BJ (cell line): ENCODE data around the gene FLII. TPM values are rescaled to one million over a fixed set of nuclear protein-coding genes. Genes with fewer than 3 reads are reported as not detected.

Source experiments
- CTCF ChIA-PET: fragments of 350-600 bp; formaldehyde crosslinking; extraction: SDS; loops from one replicate; lab custom pipeline; 2021; ENCODE audit warnings: antibody characterized with exemption, inconsistent platforms; lab: Yijun Ruan, JAX
- POLR2A ChIA-PET: fragments of 300-600 bp; sonication (Branson Sonifier 250); formaldehyde crosslinking; extraction: SDS; loops from one replicate; lab custom pipeline; 2021; ENCODE audit warnings: antibody characterized with exemption; lab: Charles Lee
- DNase-seq: peaks from one replicate; pipeline ENCODE4 v3.0.0-alpha.2; 2011; ENCODE audit warnings: low read depth
- H3K27me3 ChIP-seq: 2 replicates; pipeline ENCODE4 v1.6.0; 2011; ENCODE audit warnings: low read length; ENCODE audit not compliant: control insufficient read depth, insufficient read depth
- H3K36me3 ChIP-seq: 2 replicates; pipeline ENCODE4 v1.5.1; 2011; ENCODE audit warnings: low read length; ENCODE audit not compliant: control insufficient read depth, insufficient read depth
- H3K4me3 ChIP-seq: 2 replicates; pipeline ENCODE4 v1.5.1; 2011; ENCODE audit warnings: low read depth, mild to moderate bottlenecking, control low read depth, low read length
- CTCF ChIP-seq: IDR thresholded peaks from 2 replicates; pipeline ENCODE4 v1.5.1; 2011; ENCODE audit warnings: low read depth, mild to moderate bottlenecking, control low read depth, inconsistent platforms, low read length, moderate library complexity; ENCODE audit not compliant: insufficient read depth
- polyA plus RNA-seq: library from polyadenylated mRNA; depleted of rRNA; stranded (reverse); fragments of >200 nt; gene quantifications from 2 replicates; pipeline ENCODE4 v1.2.3, GENCODE V29; 2011

The FLII gene
- polyA plus RNA-seq, 1 experiment, result 425 TPM

GRCh38 chr17:18230288-18231141 lies 28.0 kb downstream of the FLII start:
- Histone ChIP-seq H3K36me3 (peaks cover 13% of the 10 kb centered on the region), H3K27me3 (no peaks in the 10 kb centered on the region), H3K4me3 (no peak overlapping the region)
- CTCF ChIA-PET, result interaction anchor here (1.3 to 4.3 kb wide), 4 partner anchors 13 to 116 kb away, joined by 3 to 20 read pairs (median 5); no protein-coding TSS in a partner anchor
- TF ChIP-seq CTCF, result no peak
- DNase-seq, result no peak
- POLR2A ChIA-PET, result no interaction called here

- CTCF ChIA-PET, result interaction anchor here (1.3 to 1.9 kb wide), 3 partner anchors 12 to 117 kb away, joined by 3 to 6 read pairs (median 4); no protein-coding TSS in a partner anchor
Measured at GRCh38 chr17:18229771-18230170, 28.8 kb downstream of the FLII start.

GRCh38 chr17:18229254-18229653 lies 29.3 kb downstream of the FLII start:
- Histone ChIP-seq H3K4me3 (no peak overlapping the region), H3K36me3 (peaks cover 6% of the 10 kb centered on the region), H3K27me3 (no peaks in the 10 kb centered on the region)
- DNase-seq, result no peak
- ChIA-PET POLR2A (no interaction called here), CTCF (interaction anchor here (1.3 to 1.9 kb wide), 3 partner anchors 11 to 117 kb away, joined by 3 to 6 read pairs (median 4); no protein-coding TSS in a partner anchor)
- no peak for TF ChIP-seq CTCF

More at GRCh38 chr17:18229771-18230170, 28.8 kb downstream of the FLII start:
- TF ChIP-seq CTCF, result no peak
- Histone ChIP-seq H3K27me3 (no peaks in the 10 kb centered on the region), H3K4me3 (no peak overlapping the region), H3K36me3 (peaks cover 9% of the 10 kb centered on the region)
- POLR2A ChIA-PET, result no interaction called here
- DNase-seq, result no peak

- no peak for DNase-seq
- Histone ChIP-seq H3K36me3 (peaks cover 1% of the 10 kb centered on the region; the same call in 1 of the 2 replicates), H3K4me3 (no peak overlapping the region), H3K27me3 (no peaks in the 10 kb centered on the region)
- ChIA-PET CTCF (interaction anchor here (1.9 kb wide), 1 partner anchor 10 kb away, joined by 6 read pairs; no protein-coding TSS in a partner anchor), POLR2A (no interaction called here)
- no peak for TF ChIP-seq CTCF
Measured at GRCh38 chr17:18228176-18228682, 30.3 kb downstream of the FLII start.

GRCh38 chr17:18227635-18228034 lies 30.9 kb downstream of the FLII start:
- DNase-seq, result no peak
- POLR2A ChIA-PET, result no interaction called here
- Histone ChIP-seq H3K4me3 (no peak overlapping the region), H3K27me3 (no peaks in the 10 kb centered on the region), H3K36me3 (peaks cover under 1% of the 10 kb centered on the region; the same call in 1 of the 2 replicates)
- no peak for TF ChIP-seq CTCF
- CTCF ChIA-PET, result no interaction called here
